ENCODE data around the gene TBXA2R.

The TBXA2R gene

GRCh38 chr19:3612901-3613741, 6.4 kb upstream of the TBXA2R start:
- Histone ChIP-seq H3K14ac (ENCODE audit: low read length) (no peak overlapping the region), H3K36me3 (ENCODE audit: control insufficient read depth in 1 of 2, insufficient read depth in 2 of 2, low read length in 2 of 2) (peaks cover 49 to 52% of the 10 kb centered on the region in 2 experiments), H3K4me3 (ENCODE audit: low read depth, low read length) (no peak overlapping the region), H3K18ac (ENCODE audit: low read length) (no peak overlapping the region), H2BK120ac (ENCODE audit: insufficient read depth, low read length, poor library complexity) (no peak overlapping the region), H3K27me3 (ENCODE audit: insufficient read depth, low read length) (no peaks in the 10 kb centered on the region), H3K79me1 (ENCODE audit: low read length) (no peaks in the 10 kb centered on the region), H3K27ac (ENCODE audit: low read depth, low read length) (no peak overlapping the region), H4K12ac (ENCODE audit: low read depth, low read length) (no peak overlapping the region), H2AFZ (ENCODE audit: insufficient read depth, low read length, poor library complexity) (no peak overlapping the region), H2AK5ac (ENCODE audit: low read length) (no peak overlapping the region), H3K9me3 (ENCODE audit: insufficient read depth, low read depth, low read length) (peaks cover 2% of the 10 kb centered on the region), H3K23ac (ENCODE audit: low read length) (no peak overlapping the region), H2BK12ac (ENCODE audit: low read length) (no peak overlapping the region), H3K4me2 (ENCODE audit: low read length) (no peak overlapping the region), H4K91ac (ENCODE audit: low read depth, low read length) (no peak overlapping the region), H3K4me1 (ENCODE audit: control insufficient read depth in 1 of 2, insufficient read depth in 2 of 2, low read length in 2 of 2) (no peaks in the 10 kb centered on the region), H3K4ac (ENCODE audit: low read depth, low read length) (no peak overlapping the region), H2BK5ac (ENCODE audit: low read depth, low read length, poor library complexity) (no peak overlapping the region), H4K8ac (ENCODE audit: low read depth, low read length) (no peak overlapping the region), H3K9ac (ENCODE audit: low read length) (no peak overlapping the region), H3K79me2 (ENCODE audit: control insufficient read depth, insufficient read depth, low read length, poor library complexity) (no peaks in the 10 kb centered on the region)
- WGBS (ENCODE audit: extremely low coverage, insufficient coverage, insufficient read length) = no CpG with 5 or more reads among the region's 79 CpGs
- DNase-seq = no peak

DNA sequence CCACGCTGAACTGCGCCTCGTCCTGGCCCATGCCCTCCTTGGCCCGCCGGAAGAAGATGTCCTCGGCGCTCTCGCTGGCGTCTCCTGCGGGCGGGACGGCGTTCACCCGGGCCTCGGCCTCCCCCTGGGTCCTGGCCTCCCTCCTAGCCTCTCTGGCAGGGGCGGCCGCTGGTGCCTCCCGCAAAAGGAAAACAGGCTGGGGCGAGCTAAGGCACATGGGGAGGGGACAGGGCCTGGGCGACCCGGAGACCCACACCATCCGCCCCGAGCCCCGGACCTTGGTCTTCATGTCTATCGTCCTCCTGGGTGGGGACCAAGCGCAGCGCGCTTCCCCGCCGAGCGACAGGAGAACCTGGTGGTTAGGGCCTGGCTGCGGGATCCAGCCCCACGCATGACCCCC, 5.7 kb upstream of the TBXA2R start:
- no peak overlapping the region for H4K8ac ChIP-seq (ENCODE audit: low read depth, low read length)
- H2BK120ac ChIP-seq (ENCODE audit: insufficient read depth, low read length, poor library complexity) = no peak overlapping the region
- H3K79me1 ChIP-seq (ENCODE audit: low read length) = no peaks in the 10 kb centered on the region
- no peak overlapping the region for H3K4me2 ChIP-seq (ENCODE audit: low read length)
- no peak overlapping the region for H3K4ac ChIP-seq (ENCODE audit: low read depth, low read length)
- H3K18ac ChIP-seq (ENCODE audit: low read length) = no peak overlapping the region
- peaks cover 47 to 49% of the 10 kb centered on the region in 2 experiments for H3K36me3 ChIP-seq (ENCODE audit: control insufficient read depth in 1 of 2, insufficient read depth in 2 of 2, low read length in 2 of 2)
- no peak overlapping the region for H4K12ac ChIP-seq (ENCODE audit: low read depth, low read length)
- H2BK12ac ChIP-seq (ENCODE audit: low read length) = no peak overlapping the region
- H3K23ac ChIP-seq (ENCODE audit: low read length) = no peak overlapping the region
- H3K4me1 ChIP-seq (ENCODE audit: control insufficient read depth in 1 of 2, insufficient read depth in 2 of 2, low read length in 2 of 2) = peaks cover 3 to 4% of the 10 kb centered on the region in 2 experiments
- no peaks in the 10 kb centered on the region for H3K27me3 ChIP-seq (ENCODE audit: insufficient read depth, low read length)
- no peaks in the 10 kb centered on the region for H3K79me2 ChIP-seq (ENCODE audit: control insufficient read depth, insufficient read depth, low read length, poor library complexity)
- WGBS (ENCODE audit: extremely low coverage, insufficient coverage, insufficient read length) = no CpG with 5 or more reads among the region's 33 CpGs
- H3K9ac ChIP-seq (ENCODE audit: low read length) = no peak overlapping the region
- H3K14ac ChIP-seq (ENCODE audit: low read length) = no peak overlapping the region
- H3K27ac ChIP-seq (ENCODE audit: low read depth, low read length) = no peak overlapping the region
- no peak overlapping the region for H3K4me3 ChIP-seq (ENCODE audit: low read depth, low read length)
- peaks cover 2% of the 10 kb centered on the region for H3K9me3 ChIP-seq (ENCODE audit: insufficient read depth, low read depth, low read length)
- no peak overlapping the region for H2AFZ ChIP-seq (ENCODE audit: insufficient read depth, low read length, poor library complexity)
- H2AK5ac ChIP-seq (ENCODE audit: low read length) = no peak overlapping the region
- H2BK5ac ChIP-seq (ENCODE audit: low read depth, low read length, poor library complexity) = no peak overlapping the region
- no peak for DNase-seq
- H4K91ac ChIP-seq (ENCODE audit: low read depth, low read length) = no peak overlapping the region

DNA sequence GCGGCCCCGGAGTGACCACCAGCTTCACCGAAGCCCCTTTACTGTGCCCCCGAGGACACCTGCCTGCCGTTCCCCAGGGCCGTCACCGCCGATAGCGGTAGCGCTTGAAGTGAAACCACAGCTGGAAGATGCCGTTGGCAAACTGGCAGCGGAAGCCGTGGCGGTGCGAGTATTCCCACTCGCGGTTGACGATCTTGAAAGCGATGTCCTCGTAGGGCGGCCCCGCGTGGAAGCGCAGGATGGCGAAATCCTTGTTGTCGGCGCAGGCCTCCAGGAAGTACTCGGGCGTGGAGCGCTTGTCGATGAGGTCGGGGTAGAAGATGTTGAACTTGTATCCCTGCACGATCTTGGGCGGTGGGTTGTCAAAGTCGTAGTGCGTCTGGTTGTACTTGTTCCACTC, 5.2 kb upstream of the TBXA2R start:
- Histone ChIP-seq H3K9me3 (ENCODE audit: insufficient read depth, low read depth, low read length) (peaks cover 2% of the 10 kb centered on the region), H3K18ac (ENCODE audit: low read length) (no peak overlapping the region), H3K36me3 (ENCODE audit: control insufficient read depth in 1 of 2, insufficient read depth in 2 of 2, low read length in 2 of 2) (peaks cover 45 to 48% of the 10 kb centered on the region in 2 experiments), H4K8ac (ENCODE audit: low read depth, low read length) (no peak overlapping the region), H3K9ac (ENCODE audit: low read length) (no peak overlapping the region), H3K27me3 (ENCODE audit: insufficient read depth, low read length) (no peaks in the 10 kb centered on the region), H2BK12ac (ENCODE audit: low read length) (no peak overlapping the region), H4K91ac (ENCODE audit: low read depth, low read length) (no peak overlapping the region), H3K14ac (ENCODE audit: low read length) (no peak overlapping the region), H3K79me1 (ENCODE audit: low read length) (no peaks in the 10 kb centered on the region), H4K12ac (ENCODE audit: low read depth, low read length) (no peak overlapping the region), H3K4me2 (ENCODE audit: low read length) (no peak overlapping the region), H2AK5ac (ENCODE audit: low read length) (no peak overlapping the region), H3K23ac (ENCODE audit: low read length) (no peak overlapping the region), H2BK5ac (ENCODE audit: low read depth, low read length, poor library complexity) (no peak overlapping the region), H2BK120ac (ENCODE audit: insufficient read depth, low read length, poor library complexity) (no peak overlapping the region), H3K4me1 (ENCODE audit: control insufficient read depth in 1 of 2, insufficient read depth in 2 of 2, low read length in 2 of 2) (peaks cover 4% of the 10 kb centered on the region in 2 experiments), H3K79me2 (ENCODE audit: control insufficient read depth, insufficient read depth, low read length, poor library complexity) (no peaks in the 10 kb centered on the region), H3K27ac (ENCODE audit: low read depth, low read length) (no peak overlapping the region), H3K4me3 (ENCODE audit: low read depth, low read length) (no peak overlapping the region), H3K4ac (ENCODE audit: low read depth, low read length) (no peak overlapping the region), H2AFZ (ENCODE audit: insufficient read depth, low read length, poor library complexity) (no peak overlapping the region)
- DNase-seq = no peak
- no CpG with 5 or more reads among the region's 36 CpGs for WGBS (ENCODE audit: extremely low coverage, insufficient coverage, insufficient read length)

DNA sequence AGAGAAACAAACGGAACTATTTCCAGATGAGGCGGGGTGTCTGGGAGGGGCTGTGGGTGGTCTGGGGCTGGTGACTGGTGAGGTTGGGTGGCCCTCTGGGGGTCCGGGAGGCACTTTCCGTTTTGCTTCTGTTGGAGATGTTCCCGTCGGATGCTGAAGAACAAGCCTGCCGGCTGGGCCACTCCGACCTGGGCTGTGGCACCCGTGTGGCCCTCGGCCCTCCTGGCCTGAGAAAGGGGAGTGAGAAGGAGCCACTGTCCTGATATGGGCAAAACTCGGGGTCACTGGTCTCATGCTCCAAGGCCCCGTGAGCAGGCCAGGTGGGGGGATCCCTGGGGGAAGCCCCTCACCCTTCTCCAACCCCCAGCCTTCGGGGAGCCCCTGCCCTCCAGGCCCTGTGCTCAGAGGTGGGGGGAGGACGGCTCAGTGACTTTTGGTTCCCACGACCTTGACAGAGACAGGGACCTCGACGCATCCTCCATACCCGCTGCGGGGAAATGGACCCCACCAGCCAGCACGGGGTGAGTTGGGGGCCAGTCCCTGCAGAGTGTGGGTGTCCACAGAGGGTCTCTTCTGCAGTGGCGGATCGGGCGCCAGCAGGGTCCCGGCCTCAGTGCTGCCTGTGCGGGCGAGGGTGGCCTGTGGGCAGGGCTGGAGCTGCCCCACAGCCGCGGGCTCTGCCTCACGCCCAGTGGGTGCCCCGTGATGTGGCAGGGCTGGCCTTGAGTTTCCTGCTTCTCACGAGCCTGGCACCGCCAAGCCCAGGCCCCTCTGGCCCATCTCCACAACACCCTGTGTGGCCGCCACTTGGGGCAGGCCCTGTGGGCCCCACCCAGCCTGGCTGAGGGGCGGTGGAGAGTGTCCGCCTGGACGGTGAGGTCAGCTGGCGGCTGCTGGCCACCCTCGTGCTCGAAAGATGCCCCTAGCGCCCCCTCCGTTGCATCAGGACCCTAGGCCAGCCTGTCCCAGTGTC, 4.4 kb upstream of the TBXA2R start:
- no peak overlapping the region for H4K12ac ChIP-seq (ENCODE audit: low read depth, low read length)
- H3K23ac ChIP-seq (ENCODE audit: low read length) = no peak overlapping the region
- H3K18ac ChIP-seq (ENCODE audit: low read length) = no peak overlapping the region
- H3K36me3 ChIP-seq (ENCODE audit: control insufficient read depth in 1 of 2, insufficient read depth in 2 of 2, low read length in 2 of 2) = peaks cover 45 to 47% of the 10 kb centered on the region in 2 experiments
- H3K27ac ChIP-seq (ENCODE audit: low read depth, low read length) = no peak overlapping the region
- H2BK5ac ChIP-seq (ENCODE audit: low read depth, low read length, poor library complexity) = no peak overlapping the region
- H3K79me2 ChIP-seq (ENCODE audit: control insufficient read depth, insufficient read depth, low read length, poor library complexity) = no peaks in the 10 kb centered on the region
- no peak overlapping the region for H4K8ac ChIP-seq (ENCODE audit: low read depth, low read length)
- peak overlapping the region; percentile 42 for H3K4me3 ChIP-seq (ENCODE audit: low read depth, low read length)
- H4K91ac ChIP-seq (ENCODE audit: low read depth, low read length) = no peak overlapping the region
- WGBS (ENCODE audit: extremely low coverage, insufficient coverage, insufficient read length) = no CpG with 5 or more reads among the region's 41 CpGs
- DNase-seq = no peak
- no peak overlapping the region for H3K9ac ChIP-seq (ENCODE audit: low read length)
- no peak overlapping the region for H2BK12ac ChIP-seq (ENCODE audit: low read length)
- H3K4me2 ChIP-seq (ENCODE audit: low read length) = no peak overlapping the region
- H3K4ac ChIP-seq (ENCODE audit: low read depth, low read length) = no peak overlapping the region
- peaks cover 5% of the 10 kb centered on the region for H3K9me3 ChIP-seq (ENCODE audit: insufficient read depth, low read depth, low read length)
- no peak overlapping the region for H2AFZ ChIP-seq (ENCODE audit: insufficient read depth, low read length, poor library complexity)
- no peaks in the 10 kb centered on the region for H3K27me3 ChIP-seq (ENCODE audit: insufficient read depth, low read length)
- H3K79me1 ChIP-seq (ENCODE audit: low read length) = no peaks in the 10 kb centered on the region
- no peak overlapping the region for H2BK120ac ChIP-seq (ENCODE audit: insufficient read depth, low read length, poor library complexity)
- H3K14ac ChIP-seq (ENCODE audit: low read length) = no peak overlapping the region
- H3K4me1 ChIP-seq (ENCODE audit: control insufficient read depth in 1 of 2, insufficient read depth in 2 of 2, low read length in 2 of 2) = peaks cover 4 to 6% of the 10 kb centered on the region in 2 experiments
- H2AK5ac ChIP-seq (ENCODE audit: low read length) = no peak overlapping the region
